GM12878 (cell line): ENCODE results near the gene SPATC1L.

Source experiments
- EP300 ChIP-seq, 2 experiments: fragments of 150-350 bp in 1 of 2; IDR thresholded peaks; 2 replicates each; pipeline ENCODE4 v1.6.1; 2011 to 2012; ENCODE audit warnings: low read depth in 2 of 2, low read length in 2 of 2, borderline replicate concordance in 1 of 2, improper control_type of control experiment in 1 of 2, inconsistent platforms in 1 of 2; ENCODE audit not compliant: control insufficient read depth in 1 of 2
- POLR2AphosphoS5 ChIP-seq: IDR thresholded peaks from 2 replicates; pipeline ENCODE4 v1.6.1; 2011; ENCODE audit warnings: mild to moderate bottlenecking, low read length, inconsistent platforms
- SIX5 ChIP-seq: IDR thresholded peaks from 2 replicates; pipeline ENCODE4 v1.6.1; 2011; ENCODE audit warnings: mild to moderate bottlenecking, low read depth, low read length, moderate library complexity; ENCODE audit not compliant: severe bottlenecking
- SUZ12 ChIP-seq: fragments of 200-600 bp; sonication (generic); IDR thresholded peaks from one replicate; pipeline ENCODE4 v1.6.1; 2018; ENCODE audit warnings: antibody characterized with exemption, mild to moderate bottlenecking; ENCODE audit not compliant: unreplicated experiment
- TF ChIP-seq, protein P1 (sequence below): IDR thresholded peaks from 2 replicates; pipeline ENCODE4 v1.6.1; 2011; ENCODE audit warnings: low read depth, mild to moderate bottlenecking, low read length, moderate library complexity, borderline replicate concordance; ENCODE audit errors: extremely low read depth
- TF ChIP-seq, protein P2 (sequence below): IDR thresholded peaks from 2 replicates; pipeline ENCODE4 v1.6.1; 2012; ENCODE audit warnings: low read depth, low read length, improper control_type of control experiment

DNA sequence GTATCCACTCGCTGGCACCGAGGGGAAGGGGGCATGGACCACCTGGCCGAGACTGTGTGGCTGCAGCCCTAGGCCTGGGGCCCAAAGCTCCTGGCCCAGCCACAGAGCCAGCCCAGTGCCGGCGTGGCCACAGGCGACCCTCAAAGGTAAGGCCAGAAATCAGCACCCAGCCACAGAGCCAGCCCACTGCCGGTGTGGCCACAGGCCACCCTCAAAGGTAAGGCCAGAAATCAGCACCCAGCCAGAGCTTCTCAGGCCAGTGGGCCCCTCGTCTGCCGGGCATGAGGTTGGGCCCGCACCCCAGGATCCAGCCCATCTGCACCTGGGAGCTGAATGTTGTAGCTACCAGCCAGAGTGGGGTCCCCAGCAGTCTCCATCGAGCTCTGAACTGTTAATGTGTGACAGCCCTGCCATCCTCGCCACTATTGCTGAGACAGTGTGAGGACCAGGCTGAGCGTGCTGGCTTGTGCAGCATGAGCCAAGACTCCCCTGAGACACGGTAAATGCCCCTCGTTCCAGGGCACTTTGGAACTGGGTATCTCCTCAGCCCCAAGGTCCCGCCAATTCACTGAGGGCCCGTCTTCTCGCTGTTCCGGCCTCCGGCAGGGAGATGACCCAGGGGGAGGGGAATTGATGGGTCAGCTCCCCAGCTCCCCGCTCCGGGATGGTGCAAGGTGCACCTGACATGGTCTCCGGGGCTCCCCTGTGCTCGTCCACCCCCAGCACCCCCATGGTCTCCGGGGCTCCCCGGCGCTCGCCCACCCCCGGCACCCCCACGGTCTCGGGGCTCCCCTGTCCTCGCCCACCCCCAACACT, 24.2 kb downstream of the SPATC1L start:
- TF ChIP-seq, protein P1, sequence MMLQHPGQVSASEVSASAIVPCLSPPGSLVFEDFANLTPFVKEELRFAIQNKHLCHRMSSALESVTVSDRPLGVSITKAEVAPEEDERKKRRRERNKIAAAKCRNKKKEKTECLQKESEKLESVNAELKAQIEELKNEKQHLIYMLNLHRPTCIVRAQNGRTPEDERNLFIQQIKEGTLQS = no peak
- no peak for TF ChIP-seq POLR2AphosphoS5
- TF ChIP-seq EP300 (IDR thresholded peaks at IDR 0.05; ENCODE audit: borderline replicate concordance in 1 of 2, control insufficient read depth in 1 of 2, low read depth in 2 of 2, low read length in 2 of 2) = no peak
- TF ChIP-seq, protein P2, sequence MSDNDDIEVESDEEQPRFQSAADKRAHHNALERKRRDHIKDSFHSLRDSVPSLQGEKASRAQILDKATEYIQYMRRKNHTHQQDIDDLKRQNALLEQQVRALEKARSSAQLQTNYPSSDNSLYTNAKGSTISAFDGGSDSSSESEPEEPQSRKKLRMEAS = no peak
- no peak for TF ChIP-seq SUZ12
- no peak for TF ChIP-seq SIX5
